ENCODE results near the gene CCL19. TPM values are rescaled to one million over a fixed set of nuclear protein-coding genes. Genes with fewer than 3 reads are reported as not detected.

CCL19 gene
- total and polyA plus RNA-seq, 2 donors (not counting 3 experiments of a cell fraction or from before 2014, with no cell fraction given), result not detected

- intact Hi-C loops (cut with micrococcal nuclease), result no loop called here
- DNase-seq (ENCODE audit: low read depth, low spot score) (no peak), FAIRE-seq (no peak)
- dilution Hi-C loops (cut with MboI; ENCODE audit: extremely low pct_ligation_motif_present, low sequenced_read_pairs), result no loop called here
- Histone ChIP-seq H3K36me3 (ENCODE audit: control insufficient read depth in 2 of 2, extremely low read depth in 1 of 2, insufficient read depth in 2 of 2, low read length in 2 of 2) (no peaks in the 10 kb centered on the region), H3K27ac (ENCODE audit: insufficient read depth, low read depth, low read length) (no peak overlapping the region), H2AFZ (ENCODE audit: low read depth, low read length) (no peak overlapping the region), H3K9me1 (replicated peaks; ENCODE audit: control insufficient read depth, extremely low read depth, insufficient read depth, low read length) (no peaks in the 10 kb centered on the region), H3K4me2 (ENCODE audit: insufficient read depth, low read length) (no peak overlapping the region), H3K27me3 (ENCODE audit: control insufficient read depth in 2 of 2, insufficient read depth in 2 of 2, low read length in 2 of 2) (peaks cover 12 to 14% of the 10 kb centered on the region in 2 experiments), H3K9me3 (replicated peaks; ENCODE audit: control insufficient read depth, insufficient read depth, low read length) (no peaks in the 10 kb centered on the region), H3K9ac (replicated peaks; ENCODE audit: extremely low read depth, insufficient read depth, low read length) (no peak overlapping the region), H3K4me3 (replicated peaks in 1 of 3; ENCODE audit: insufficient read depth in 1 of 3, low read depth in 1 of 3, low read length in 3 of 3) (no peak overlapping the region), H4K20me1 (replicated peaks; ENCODE audit: control insufficient read depth, extremely low read depth, insufficient read depth, low read length) (no peaks in the 10 kb centered on the region), H3K4me1 (ENCODE audit: control insufficient read depth, extremely low read depth, insufficient read depth, low read length) (no peaks in the 10 kb centered on the region), H3K79me2 (ENCODE audit: control insufficient read depth, insufficient read depth, low read length) (no peaks in the 10 kb centered on the region)
- CTCF ChIA-PET, result interaction anchor here (0.8 to 1.6 kb wide), 2 partner anchors 23 to 30 kb away, joined by 3 read pairs; partner anchors contain the start of gene CCL21
- TF ChIP-seq FOS (IDR thresholded peaks at IDR 0.05; ENCODE audit: borderline replicate concordance, insufficient read depth, low read length) (no peak), POLR2AphosphoS5 (IDR thresholded peaks at IDR 0.05; ENCODE audit: insufficient read depth, low read depth, low read length) (no peak), JUN (IDR thresholded peaks at IDR 0.05; ENCODE audit: borderline replicate concordance, insufficient read depth, insufficient read length, low read depth) (no peak), EZH2 (IDR thresholded peaks at IDR 0.05; ENCODE audit: borderline replicate concordance, low read depth, low read length, severe bottlenecking) (no peak), MYC (IDR thresholded peaks at IDR 0.05; ENCODE audit: low read depth, low read length) (no peak), POLR2A (IDR thresholded peaks at IDR 0.05; ENCODE audit: low read depth, low read length) (no peak), GATA2 (IDR thresholded peaks at IDR 0.05; ENCODE audit: insufficient read depth, insufficient read length, low read depth, low read length) (no peak)
- TF ChIP-seq, protein P1, sequence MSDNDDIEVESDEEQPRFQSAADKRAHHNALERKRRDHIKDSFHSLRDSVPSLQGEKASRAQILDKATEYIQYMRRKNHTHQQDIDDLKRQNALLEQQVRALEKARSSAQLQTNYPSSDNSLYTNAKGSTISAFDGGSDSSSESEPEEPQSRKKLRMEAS (IDR thresholded peaks at IDR 0.05; ENCODE audit: insufficient read depth, insufficient read length), result no peak
- TF ChIP-seq, protein P2, sequence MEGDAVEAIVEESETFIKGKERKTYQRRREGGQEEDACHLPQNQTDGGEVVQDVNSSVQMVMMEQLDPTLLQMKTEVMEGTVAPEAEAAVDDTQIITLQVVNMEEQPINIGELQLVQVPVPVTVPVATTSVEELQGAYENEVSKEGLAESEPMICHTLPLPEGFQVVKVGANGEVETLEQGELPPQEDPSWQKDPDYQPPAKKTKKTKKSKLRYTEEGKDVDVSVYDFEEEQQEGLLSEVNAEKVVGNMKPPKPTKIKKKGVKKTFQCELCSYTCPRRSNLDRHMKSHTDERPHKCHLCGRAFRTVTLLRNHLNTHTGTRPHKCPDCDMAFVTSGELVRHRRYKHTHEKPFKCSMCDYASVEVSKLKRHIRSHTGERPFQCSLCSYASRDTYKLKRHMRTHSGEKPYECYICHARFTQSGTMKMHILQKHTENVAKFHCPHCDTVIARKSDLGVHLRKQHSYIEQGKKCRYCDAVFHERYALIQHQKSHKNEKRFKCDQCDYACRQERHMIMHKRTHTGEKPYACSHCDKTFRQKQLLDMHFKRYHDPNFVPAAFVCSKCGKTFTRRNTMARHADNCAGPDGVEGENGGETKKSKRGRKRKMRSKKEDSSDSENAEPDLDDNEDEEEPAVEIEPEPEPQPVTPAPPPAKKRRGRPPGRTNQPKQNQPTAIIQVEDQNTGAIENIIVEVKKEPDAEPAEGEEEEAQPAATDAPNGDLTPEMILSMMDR (IDR thresholded peaks at IDR 0.05; ENCODE audit: extremely low read depth in 1 of 2, insufficient read depth in 1 of 2, low read depth in 1 of 2, low read length in 2 of 2), result no peak
- POLR2A ChIA-PET, result no interaction called here
- no TSS peak for BruUV-seq (replicated peaks)
Observed at GRCh38 chr9:34732478-34732877, 41.4 kb upstream of the CCL19 start.

Measured in endothelial cell of umbilical vein (primary cell).